Posterior cingulate gyrus (tissue), 11 donors: ENCODE data around the gene GPS1.

Source experiments
- DNase-seq, 10 donors: peaks; one replicate each; pipeline versions ENCODE4 v3.0.0 to v3.0.0-alpha.2; 2020 to 2021; ENCODE audit warnings: mixed read lengths in 3 of 10
- intact Hi-C: fragments of 100-400 bp; cut with DNase I; formaldehyde crosslinking; loops from one replicate; pipeline ENCODE4 v1.15.1; 2023

The GPS1 gene

DNA sequence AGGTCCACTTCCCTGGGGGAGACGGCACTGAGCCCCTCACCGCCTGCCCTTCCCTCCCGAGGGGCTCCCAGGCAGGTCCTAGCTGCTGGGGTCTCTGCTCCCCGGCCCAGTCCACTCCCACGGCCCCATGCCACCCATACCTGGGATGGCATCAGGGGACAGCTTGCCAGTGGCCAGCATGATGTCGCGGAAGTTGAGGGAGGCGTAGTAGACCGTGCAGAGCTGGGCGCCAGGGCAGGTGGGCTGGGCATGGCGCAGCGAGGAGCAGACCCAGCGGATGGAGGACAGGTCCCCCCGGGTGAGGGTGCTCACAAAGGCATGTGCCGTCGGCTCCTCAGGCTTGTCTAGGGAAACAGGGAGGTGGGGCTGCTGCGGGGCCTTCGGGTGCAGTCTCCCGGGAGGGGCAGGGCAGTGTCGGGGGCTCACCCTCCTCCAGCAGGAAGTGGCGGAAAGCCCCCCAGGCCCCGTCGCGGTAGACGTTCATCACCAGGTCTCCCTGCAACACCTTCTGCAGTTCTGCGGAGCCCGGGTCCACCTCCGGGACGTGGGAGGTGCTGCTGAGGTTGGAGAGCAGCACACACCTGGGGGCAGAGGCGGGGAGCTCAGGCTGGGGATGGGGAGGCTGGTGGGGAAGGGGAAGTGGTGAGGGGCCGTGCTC lies 32.8 kb downstream of the GPS1 start:
- no peak for DNase-seq
- intact Hi-C loops, result no loop called here

DNA sequence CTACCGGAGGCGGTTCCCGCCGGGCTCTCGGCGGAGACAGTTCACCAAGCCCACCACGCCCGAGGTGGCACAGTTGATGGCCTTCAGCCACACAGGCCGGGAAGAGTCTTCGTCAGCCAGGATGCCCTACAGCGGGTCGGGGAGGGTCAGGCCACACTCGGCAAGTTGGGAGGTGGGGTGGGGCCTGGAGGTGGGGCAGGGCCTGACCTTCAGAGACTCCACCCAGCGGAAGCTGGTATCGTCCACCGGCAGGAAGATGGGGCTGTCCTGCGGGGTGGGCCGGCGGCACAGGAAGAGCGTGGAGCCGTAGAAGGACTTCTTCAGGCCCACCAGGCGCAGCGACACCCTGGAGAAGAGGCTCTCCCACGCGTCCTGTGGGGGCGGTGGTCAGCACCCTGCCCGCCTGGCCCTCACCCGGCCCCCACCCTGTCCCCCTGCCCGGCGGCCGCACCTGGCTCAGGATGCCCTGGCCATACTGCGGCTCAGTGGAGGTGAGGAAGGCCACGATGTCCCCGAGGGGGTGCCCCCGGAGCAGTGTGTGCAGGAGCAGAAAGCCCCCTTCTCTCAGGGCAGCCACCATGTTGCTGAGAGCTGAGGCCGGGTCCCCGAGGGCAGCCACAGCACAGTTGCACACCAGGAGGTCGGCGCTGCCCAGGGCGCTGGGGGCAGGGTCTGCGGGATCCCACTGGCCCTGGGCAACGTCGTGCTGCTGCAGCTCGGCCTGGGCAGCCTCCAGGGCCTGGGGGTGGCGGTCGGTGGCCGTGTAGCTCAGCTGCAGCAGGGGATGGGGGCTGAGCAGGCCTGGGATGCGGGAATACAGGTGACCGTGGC lies 33.5 kb downstream of the GPS1 start:
- no peak for DNase-seq

DNA sequence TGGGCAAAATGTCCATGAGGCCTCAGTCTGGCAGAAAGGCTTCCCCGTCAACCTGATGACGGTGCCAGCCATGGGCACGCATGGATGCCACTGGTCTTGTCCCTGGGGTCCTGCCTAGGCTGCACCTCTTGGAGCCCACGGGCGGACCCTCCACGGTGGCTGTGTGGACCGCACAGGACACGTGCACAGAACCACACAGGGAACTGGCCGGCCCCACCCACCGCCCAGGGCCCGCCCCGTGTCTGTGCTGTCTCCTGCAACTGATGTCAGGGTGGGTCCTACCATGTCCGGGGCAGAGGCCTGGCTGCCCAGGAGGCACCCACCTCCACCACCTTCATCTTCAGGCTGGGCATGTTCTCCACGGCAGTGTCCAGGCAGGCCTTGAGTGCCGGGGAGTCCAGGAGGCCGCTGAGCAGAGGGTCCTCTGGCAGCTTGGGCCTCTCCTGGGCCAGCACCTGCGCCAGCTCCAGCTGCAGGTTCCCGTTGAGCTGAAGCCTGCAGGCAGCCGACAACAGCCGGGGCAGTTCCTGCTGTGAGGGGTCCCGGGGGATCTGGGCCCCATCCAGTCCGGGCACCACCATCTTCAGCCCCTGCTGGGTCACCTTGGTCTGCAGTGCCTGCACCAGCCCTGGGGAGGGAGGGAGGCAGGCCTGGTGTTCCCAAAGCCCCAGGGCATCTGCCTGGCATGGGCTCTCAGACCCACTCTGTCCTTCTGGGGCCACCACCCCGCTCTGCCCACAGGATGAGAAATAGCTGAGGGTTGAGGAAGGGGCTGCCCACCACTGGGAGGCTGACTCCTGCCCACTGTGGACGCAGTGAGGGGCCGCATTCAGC lies 34.5 kb downstream of the GPS1 start:
- no peak for DNase-seq
- intact Hi-C loops, result no loop called here

More for the DNA sequence above, 33.5 kb downstream of the GPS1 start:
- intact Hi-C loops, result no loop called here

DNA sequence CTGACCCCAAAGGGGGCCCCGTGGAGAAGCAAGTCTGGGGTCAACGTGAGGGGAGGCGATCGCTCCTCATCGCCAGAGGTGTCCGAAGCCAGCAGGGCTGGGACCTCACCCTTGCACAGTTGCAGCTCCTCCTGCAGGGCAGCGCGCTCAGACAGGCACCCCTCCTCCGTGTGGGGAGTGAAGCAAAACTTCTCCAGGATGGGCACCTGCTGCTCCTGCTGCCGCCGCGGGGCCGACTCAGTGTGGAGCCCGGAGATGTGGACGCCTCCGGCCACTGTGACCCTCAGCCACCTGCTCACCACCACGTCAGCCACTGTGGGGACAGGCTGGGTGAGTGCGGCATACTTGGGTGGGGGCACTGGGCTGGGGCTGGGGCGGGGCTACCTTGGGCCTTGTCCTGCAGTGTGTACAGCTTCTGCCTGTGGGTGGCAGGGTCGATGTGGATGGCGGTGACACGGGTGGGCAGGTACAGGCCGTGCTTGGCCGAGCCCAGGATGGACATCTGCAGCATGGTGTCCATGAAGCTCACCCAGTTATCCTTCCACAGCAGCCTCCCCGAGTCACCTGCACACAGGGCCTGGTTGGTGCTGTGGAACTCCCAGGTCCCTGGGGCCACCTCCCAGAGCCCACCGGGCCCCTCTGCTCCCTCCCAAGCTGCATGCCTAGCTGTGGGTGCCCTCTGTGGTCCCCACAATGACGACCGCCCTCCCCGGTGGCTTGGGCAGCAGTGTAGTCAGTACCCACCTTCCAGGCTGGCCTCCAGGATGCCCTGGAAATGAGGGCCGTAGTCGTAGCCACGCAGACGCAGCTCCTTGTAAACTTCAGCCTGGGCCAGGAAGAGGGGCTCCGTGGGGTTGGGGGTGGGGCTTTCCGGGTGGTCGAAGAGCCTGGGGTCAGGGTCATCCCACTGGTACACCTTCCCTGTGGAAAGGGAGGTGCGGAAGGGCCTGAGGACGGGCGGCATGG lies 35.5 kb downstream of the GPS1 start:
- DNase-seq, result no peak
- intact Hi-C loops, result no loop called here

DNA sequence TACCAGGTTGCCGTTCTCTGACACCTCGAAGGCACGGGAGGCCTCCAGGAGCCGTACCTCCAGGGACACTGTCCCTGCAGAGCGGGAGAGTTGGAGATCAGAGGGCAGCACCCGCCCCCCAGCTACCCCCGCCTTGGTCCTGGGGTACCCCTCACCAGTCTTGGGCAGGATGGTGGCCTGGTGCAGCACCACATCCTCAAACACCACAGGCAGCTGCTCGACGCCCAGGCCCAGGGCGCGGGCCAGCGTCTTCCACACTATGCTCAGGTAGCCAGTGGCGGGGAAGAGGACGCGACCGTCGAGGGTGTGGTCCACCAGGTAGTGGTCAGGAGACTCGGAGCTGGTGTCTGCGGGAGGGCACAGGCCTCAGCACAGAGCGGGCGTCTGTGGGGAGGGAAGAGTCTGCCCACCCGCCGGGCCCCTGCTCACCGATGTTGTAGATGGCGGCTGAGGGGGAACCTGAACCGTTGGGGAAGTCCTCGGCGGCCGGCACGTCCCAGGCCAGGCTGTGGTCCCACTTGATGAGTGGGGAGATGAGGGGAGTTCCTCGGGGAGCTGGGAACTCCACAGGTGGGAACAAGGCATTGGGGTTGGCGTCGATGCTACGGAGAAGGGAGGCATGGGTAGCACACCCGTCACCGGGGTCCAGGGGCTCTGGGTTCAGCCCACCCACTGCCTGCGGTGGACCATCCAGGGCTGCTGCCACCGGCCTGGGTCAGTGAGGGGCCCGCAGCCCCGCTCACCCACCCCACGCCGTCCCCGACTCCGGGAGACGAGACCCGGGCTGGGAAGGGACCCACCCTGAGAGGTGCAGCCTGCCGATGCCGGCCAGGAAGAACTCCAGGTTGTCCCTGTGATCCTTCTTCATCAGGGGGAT lies 36.5 kb downstream of the GPS1 start:
- DNase-seq, result no peak
- intact Hi-C loops, result no loop called here

DNA sequence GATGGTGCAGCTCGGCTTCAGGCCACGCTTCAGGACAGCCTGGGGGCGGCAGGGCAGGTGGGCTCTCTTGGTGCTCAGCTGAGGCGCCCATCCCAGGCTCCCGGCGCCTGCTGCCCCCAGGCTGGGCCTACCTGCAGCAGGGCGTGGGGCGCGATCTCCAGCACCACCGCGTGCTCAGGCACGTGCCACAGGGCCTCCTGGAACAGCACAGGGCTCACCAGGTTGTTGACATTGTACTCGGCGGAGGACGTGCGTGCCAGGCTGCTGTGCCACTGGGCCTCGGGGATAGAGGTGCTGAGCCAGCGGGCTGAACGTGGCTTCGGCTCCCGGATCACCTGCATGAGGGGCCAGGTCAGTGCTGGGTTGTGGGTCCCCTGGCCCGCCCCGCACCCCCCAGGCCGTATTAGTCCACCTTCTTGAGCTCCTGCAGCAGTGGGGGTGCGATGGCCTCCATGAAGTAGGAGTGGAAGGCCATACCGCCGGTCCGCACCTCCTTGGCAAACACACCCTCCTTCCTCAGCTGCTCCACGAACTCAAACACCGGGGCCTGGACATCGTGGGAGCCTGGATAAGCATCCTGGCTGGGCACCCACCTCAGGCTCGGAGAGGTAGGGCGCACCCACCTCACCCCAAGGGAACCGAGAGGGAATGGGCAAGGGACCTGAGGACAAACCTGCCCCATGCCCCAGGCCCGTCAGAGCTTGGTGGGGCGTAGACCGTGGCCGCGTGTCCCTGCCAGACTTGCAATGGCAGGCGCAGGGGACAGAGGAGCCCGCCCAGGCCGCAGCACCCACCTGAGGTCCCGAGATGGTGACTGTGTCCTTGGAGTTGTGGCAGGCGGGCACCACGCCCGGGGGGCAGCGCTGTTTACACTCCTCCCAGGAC lies 37.4 kb downstream of the GPS1 start:
- intact Hi-C loops, result no loop called here
- DNase-seq, result no peak

DNA sequence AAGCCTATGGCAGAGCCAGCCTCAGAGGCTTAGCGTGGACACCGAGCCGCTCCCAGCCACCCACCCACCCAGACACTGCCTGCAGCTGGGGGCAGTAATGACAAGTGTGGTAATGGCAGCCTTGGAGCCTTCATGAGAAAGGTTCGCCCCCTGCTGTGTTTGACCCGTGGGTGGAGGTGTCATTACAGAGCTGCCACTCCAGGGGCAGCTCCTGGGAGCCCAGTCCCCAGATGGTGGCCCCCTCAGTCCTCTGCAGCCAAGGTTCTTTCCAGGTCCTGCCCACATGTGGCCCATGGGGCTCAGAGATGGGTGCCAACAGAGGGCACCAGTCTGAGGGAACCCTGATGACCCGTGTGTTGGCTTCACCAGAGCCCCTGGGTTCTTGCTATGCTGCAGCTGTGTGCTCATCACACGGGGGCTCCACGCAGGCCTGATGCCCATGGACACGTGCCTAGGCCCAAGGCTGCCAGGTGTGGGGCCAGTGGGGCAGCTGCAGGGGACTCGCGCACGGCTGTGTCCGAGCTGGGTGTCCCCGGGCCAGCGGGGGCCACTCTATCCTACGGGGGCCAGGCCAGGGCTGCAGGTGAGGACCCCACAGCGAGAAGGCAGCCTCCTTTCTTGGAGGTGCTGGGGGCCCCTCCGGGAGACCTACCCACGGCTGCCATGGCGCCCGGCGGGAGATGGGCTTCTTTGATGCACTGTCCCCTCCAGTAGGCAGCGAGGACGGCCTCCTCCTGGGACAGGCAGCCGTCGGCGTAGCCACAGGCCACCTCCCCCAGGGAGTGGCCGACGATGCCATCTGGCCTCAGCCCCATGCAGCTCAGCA lies 38.2 kb downstream of the GPS1 start:
- intact Hi-C loops, result no loop called here
- DNase-seq, result no peak

DNA sequence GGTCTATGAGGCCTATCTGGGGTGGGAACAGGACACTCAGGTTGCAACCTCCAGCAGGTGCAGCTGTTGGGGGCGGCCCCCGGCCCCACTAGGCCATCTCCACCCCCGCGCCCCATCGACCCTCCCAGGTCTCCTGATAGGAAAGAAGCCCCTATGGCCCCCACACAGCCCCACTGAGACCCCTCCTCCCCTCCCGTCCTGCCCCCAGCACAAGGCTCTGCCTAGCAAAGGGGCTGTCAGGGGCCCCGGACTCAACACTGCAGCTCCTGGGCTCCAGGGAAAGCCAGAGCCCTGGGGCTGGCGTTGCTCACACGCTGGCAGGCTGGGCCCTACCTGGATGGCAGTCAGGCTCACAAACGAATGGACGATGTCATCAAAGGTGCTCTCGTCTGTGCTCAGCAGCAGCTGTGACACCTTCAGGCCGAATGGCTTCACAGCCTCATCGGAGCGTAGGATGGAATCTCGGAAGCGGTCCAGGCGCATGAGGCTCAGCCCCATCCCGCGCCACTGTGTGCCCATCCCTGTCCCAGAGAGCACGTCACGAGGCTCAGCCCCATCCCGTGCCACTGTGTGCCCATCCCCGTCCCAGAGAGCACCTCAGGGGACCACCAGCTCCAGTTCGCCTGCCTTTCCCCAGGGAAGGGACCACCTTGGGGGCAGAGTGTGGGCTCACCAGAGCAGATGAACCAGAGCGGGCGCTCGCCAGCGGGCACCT lies 39.0 kb downstream of the GPS1 start:
- intact Hi-C loops, result no loop called here
- DNase-seq, result peak in 1 of 10 donors; percentile 75

DNA sequence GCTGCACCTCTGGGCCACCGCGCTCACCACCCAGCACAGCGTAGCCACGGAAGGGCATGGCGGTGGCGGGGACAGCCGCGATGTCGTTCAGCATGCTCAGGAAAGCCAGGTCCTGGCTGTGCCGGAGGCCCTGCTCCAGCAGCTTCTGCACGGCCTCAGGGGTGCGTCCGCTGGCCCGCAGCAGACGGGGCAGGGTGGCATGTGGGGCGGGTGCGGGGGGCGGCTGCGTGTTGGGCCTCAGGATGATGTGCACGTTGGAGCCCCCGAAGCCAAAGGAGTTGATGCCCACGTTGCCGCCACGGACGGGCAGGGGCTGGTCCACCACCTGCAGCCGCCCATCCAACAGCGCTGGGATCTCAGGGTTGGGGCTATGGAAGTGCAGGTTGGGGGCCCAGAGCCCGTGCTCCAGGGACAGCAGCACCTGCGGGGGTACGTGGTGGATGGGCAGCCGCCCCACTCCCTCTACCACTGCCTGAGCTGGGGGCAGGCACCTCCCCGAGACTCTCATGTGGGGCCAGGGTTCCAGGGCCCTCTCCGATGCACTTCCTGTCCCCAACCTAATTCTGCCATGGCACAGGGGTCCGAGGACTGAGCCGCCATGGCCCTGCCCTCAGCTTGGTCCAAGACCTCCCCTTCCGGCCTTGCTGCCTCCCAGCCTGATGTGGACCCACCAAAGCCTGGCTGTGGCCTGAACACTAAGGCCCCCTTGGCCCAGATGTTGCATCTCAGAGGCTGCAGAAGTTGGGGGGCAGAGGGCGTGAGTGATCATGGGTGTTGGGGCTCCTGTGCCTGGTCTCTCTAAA lies 39.8 kb downstream of the GPS1 start:
- DNase-seq, result peak in 1 of 10 donors; percentile 79
- intact Hi-C loops, result no loop called here

DNA sequence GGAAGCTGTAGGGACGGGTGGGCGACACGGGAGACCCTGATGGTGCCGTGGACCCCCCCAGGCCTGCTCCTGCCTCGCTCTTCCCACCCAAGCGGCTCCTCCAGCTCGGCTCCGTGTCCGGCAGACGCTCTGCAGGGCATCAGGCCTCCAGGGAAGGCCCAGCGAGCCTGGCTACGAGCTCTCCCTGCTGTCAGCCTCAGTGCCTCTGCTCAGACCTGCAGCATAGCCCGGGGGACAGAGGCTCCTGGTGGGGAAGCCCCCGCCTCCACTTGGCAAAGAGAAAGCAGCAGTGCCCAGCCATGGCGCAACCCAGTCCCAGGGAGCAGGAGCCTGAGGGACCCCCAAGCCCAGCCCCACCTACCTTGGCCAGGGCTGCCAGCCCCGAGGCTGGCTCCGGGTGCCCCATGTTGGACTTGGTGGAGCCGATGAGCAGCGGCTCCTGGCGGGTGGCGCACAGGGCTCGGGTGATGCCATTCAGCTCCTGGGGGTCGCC lies 40.4 kb downstream of the GPS1 start:
- intact Hi-C loops, result no loop called here
- DNase-seq, result peak in 1 of 10 donors; percentile 68

DNA sequence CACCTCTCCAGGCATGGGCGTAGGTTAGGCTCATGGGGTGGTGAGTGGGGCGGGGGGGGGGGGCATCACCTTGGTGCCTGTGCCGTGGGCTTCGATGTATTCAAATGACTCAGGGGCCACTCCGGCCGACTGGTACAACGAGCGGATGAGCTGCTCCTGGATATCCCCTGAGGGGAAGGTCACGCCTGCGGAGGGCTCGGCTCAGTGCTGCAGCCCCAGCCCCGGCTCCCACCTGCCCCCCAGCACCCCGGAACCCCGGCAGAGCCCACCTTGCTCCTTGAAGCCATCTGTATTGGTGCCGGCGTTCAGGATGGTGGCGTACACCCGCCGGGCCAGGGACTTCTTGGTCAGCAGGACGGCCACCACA lies 40.9 kb downstream of the GPS1 start:
- intact Hi-C loops, result no loop called here
- DNase-seq, result peak in 1 of 10 donors; percentile 70

DNA sequence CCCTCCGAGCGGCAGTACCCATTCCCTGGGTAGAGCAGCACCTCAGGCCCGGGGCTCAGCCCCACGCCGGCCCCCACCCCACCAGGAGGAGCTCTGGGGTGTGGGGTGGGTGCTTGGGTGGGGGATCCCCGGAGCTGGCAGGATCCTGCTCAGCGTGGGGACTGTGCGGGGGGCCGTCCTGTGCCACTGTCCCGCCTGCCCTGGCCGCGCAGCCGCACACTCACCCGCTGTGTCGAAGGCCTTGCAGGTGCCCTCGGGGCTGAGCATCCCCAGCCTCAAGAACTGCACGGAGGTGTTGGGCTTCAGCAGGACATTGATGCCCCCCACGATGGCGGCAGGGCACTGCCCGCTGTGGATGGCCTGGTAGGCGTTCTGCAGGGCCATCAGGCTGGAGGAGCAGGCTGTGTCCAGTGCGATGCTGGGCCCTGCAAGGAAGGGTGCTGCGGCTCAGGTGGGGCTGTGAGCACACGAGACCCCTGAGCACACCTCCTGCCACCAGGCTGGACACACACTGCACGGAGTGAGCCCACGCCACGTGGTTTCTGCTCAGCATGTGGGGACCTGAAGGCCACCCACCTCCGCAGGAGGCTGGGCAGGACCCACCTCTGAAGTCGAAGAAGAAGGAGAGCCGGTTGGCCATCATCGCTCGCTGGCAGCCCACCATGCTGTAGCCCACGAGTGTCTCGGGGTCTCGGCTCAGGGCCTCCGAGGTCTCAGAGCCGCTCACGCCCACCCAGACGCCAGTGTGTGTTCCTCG lies 41.5 kb downstream of the GPS1 start:
- peak in 1 of 10 donors; percentile 71 for DNase-seq
- intact Hi-C loops, result no loop called here

DNA sequence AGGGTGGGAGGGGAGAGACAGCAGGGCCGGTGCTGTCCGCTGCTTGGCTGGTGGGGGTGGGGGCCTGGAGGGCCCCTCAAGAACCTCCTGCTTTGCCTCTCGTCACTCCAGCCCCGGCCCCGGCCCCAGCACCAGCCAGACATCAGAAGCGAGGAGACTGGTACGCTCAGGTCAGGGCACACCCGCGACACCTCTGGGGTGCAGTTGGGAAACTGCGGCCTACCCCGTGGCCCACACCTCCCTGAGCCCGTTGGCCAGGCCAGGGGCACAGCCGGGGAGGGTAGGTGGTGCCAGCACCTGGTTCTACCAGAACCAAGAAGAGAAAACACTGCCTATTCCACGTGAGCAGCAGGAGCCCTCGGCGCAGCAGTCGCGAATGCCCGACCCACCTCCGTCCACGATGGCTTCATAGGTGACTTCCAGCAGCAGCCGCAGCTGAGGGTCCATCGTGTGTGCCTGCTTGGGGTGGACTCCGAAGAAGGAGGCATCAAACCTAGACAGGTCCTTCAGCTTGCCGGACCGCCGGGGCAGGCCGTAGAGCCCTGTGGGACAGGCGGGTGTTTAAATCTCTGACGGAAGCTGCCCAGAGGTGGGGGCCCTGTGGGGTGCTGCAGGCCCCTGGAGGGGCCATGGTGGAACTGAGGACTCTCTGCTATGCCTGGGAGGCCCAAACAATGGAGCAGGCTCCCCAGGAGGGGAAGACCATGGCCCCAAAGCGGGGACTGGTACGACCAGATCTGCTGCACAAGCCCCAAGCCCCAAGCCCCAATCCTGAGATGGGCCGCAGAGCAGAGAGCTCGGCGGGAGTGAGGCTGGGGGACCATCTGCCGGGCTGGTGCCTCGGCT lies 43.5 kb downstream of the GPS1 start:
- DNase-seq, result no peak
- intact Hi-C loops, result loop anchor here (5.0 kb wide), 3 partner anchors 38 to 63 kb away; partner anchors contain the start of gene RAC3
